GM12878 (cell line): ENCODE measurements around the gene NUDT16L1. TPM values are rescaled to one million over a fixed set of nuclear protein-coding genes. Genes with fewer than 3 reads are reported as not detected.
A peak's percentile ranks its signal among the peaks of the same experiment; 100 is the strongest.

Experiments
- ASH2L ChIP-seq: fragments of 300-600, 200-600 bp; sonication (generic); IDR thresholded peaks from 2 replicates; pipeline ENCODE4 v1.6.1; 2017; ENCODE audit warnings: low read depth, mild to moderate bottlenecking, borderline replicate concordance
- BCL3 ChIP-seq: IDR thresholded peaks from 2 replicates; pipeline ENCODE4 v1.6.1; 2011; ENCODE audit warnings: borderline replicate concordance, low read depth, mild to moderate bottlenecking, moderate library complexity, low read length; ENCODE audit not compliant: insufficient read depth, poor library complexity, severe bottlenecking
- CEBPB ChIP-seq, 2 experiments: fragments of 150-350 bp in 1 of 2; IDR thresholded peaks; 2 replicates each; pipeline ENCODE4 v1.6.1; 2012 to 2014; ENCODE audit warnings: low read depth in 2 of 2, low read length in 2 of 2, borderline replicate concordance in 1 of 2, inconsistent platforms in 1 of 2
- CREM ChIP-seq: IDR thresholded peaks from 2 replicates; pipeline ENCODE4 v1.6.1; 2014; ENCODE audit warnings: antibody characterized with exemption, low read depth
- DPF2 ChIP-seq: fragments of 450-650 bp; IDR thresholded peaks from 2 replicates; pipeline ENCODE4 v1.6.1; 2017; ENCODE audit warnings: mild to moderate bottlenecking
- E4F1 ChIP-seq: fragments of 450-650 bp; IDR thresholded peaks from 2 replicates; pipeline ENCODE4 v1.6.1; 2018; ENCODE audit warnings: borderline replicate concordance, mild to moderate bottlenecking; ENCODE audit not compliant: partially characterized antibody
- EGR1 ChIP-seq, 2 experiments: IDR thresholded peaks; 1 replicate in 1 of 2; 2 replicates in 1 of 2; pipeline ENCODE4 v1.6.1; 2011 to 2012; ENCODE audit warnings: low read depth in 2 of 2, low read length in 2 of 2, borderline replicate concordance in 1 of 2, mild to moderate bottlenecking in 1 of 2, moderate library complexity in 1 of 2
- MYB ChIP-seq: fragments of 150-350 bp; IDR thresholded peaks from 2 replicates; pipeline ENCODE4 v1.6.1; 2014; ENCODE audit warnings: mild to moderate bottlenecking, low read depth, low read length, borderline replicate concordance
- NRF1 ChIP-seq: conservative IDR thresholded peaks from 2 replicates; pipeline ENCODE4 v1.6.1; 2011; ENCODE audit warnings: mild to moderate bottlenecking, low read depth, low read length, improper control_type of control experiment
- POLR2A ChIP-seq: IDR thresholded peaks from 2 replicates; pipeline ENCODE4 v1.6.1; 2011; ENCODE audit warnings: low read depth, mild to moderate bottlenecking, low read length
- RFX5 ChIP-seq: IDR thresholded peaks from 2 replicates; pipeline ENCODE4 v1.6.1; 2011; ENCODE audit warnings: low read depth, low read length, improper control_type of control experiment
- SKIL ChIP-seq: fragments of 450-650 bp; IDR thresholded peaks from 2 replicates; pipeline ENCODE4 v1.6.1; 2017; ENCODE audit warnings: mild to moderate bottlenecking, low read depth, inconsistent platforms; ENCODE audit not compliant: poor library complexity, severe bottlenecking
- SREBF2 ChIP-seq: IDR thresholded peaks from 2 replicates; pipeline ENCODE4 v1.6.1; 2012; ENCODE audit warnings: mild to moderate bottlenecking, low read length
- SUPT20H ChIP-seq: IDR thresholded peaks from 2 replicates; pipeline ENCODE4 v1.6.1; 2011; ENCODE audit warnings: low read depth, mild to moderate bottlenecking, low read length, moderate library complexity, borderline replicate concordance; ENCODE audit not compliant: control insufficient read depth
- USF1 ChIP-seq: IDR thresholded peaks from 2 replicates; pipeline ENCODE4 v1.6.1; 2011; ENCODE audit warnings: borderline replicate concordance, low read depth, mild to moderate bottlenecking, moderate library complexity, mixed read lengths, low read length; ENCODE audit not compliant: insufficient read depth; ENCODE audit errors: extremely low read length
- ZBTB4 ChIP-seq: fragments of 450-650 bp; formaldehyde crosslinking; IDR thresholded peaks from 2 replicates; pipeline ENCODE4 v1.4.0; 2022; ENCODE audit warnings: mild to moderate bottlenecking, moderate library complexity
- ZNF384 ChIP-seq: IDR thresholded peaks from 2 replicates; pipeline ENCODE4 v1.6.1; 2012; ENCODE audit warnings: low read depth, mild to moderate bottlenecking, low read length, improper control_type of control experiment, borderline replicate concordance
- ZNF622 ChIP-seq: fragments of 450-650 bp; IDR thresholded peaks from 2 replicates; pipeline ENCODE4 v1.6.1; 2017; ENCODE audit warnings: mild to moderate bottlenecking, inconsistent platforms
- polyA plus RNA-seq, 11 experiments: library from polyadenylated mRNA; depleted of rRNA in 4 of 11; unstranded in 6 of 11; stranded (reverse) in 5 of 11; fragments of >200 nt; fragmentation: Nextera tagmentation in 4 of 11; fragmentation: Illumina TruSeq in 1 of 11; extraction: Ambion mirVana in 4 of 11; extraction: Trizol in 1 of 11; gene quantifications; 1 replicate in 1 of 11; 2 replicates in 10 of 11; pipeline versions ENCODE4 v1.2.1 to v1.2.3, GENCODE V29; 2011 to 2016; ENCODE audit warnings: inconsistent platforms in 2 of 11, missing spikeins in 2 of 11, low read depth in 1 of 11
- total RNA-seq, 4 experiments: library from RNA; depleted of rRNA in 3 of 4; stranded (reverse); fragments of >200 nt in 3 of 4; fragmentation: Illumina TruSeq in 1 of 4; extraction: Trizol in 1 of 4; gene quantifications; 2 replicates each; pipeline versions ENCODE4 v1.2.1 to v1.2.3, GENCODE V29; 2013 to 2021

The NUDT16L1 gene
- total and polyA plus RNA-seq, 10 of the 15 experiments (the other 5 are each of a cell fraction or from before 2014, with no cell fraction given) = 1.4 to 77.7 (median 28.9) TPM

GRCh38 chr16:4693956-4694641 is 737 bp downstream of the NUDT16L1 start (continued):
- TF ChIP-seq NRF1 (no peak), BCL3 (no peak), SREBF2 (no peak), SUPT20H (no peak), ZBTB4 (CRISPR knock-in tag) (no peak), E4F1 (no peak), DPF2 (peak; percentile 2; the same call in 1 of the 2 replicates), ZNF384 (no peak), ZNF622 (no peak), USF1 (no peak), CREM (no peak), ASH2L (no peak), SKIL (no peak), MYB (no peak), EGR1 (IDR thresholded peaks at IDR 0.05; ENCODE audit: borderline replicate concordance in 1 of 2, low read depth in 2 of 2, low read length in 2 of 2) (no peak), POLR2A (peak; percentile 71), RFX5 (0 out of 2 replicates have a peak, but pooled peaks have one; percentile 20), CEBPB (IDR thresholded peaks at IDR 0.05; ENCODE audit: borderline replicate concordance in 1 of 2, low read depth in 2 of 2, low read length in 2 of 2) (no peak)
